ENCODE data around the gene FGR. TPM values are rescaled to one million over a fixed set of nuclear protein-coding genes. Genes with fewer than 3 reads are reported as not detected.

The FGR gene
- total RNA-seq, 2 experiments from 2014 or later, result 0.51 to 0.56 TPM

- peak overlapping the region; percentile 59 for H3K27ac Mint-ChIP-seq
- DNase-seq, result peak; percentile 91
- intact Hi-C loops (cut with micrococcal nuclease), result loop anchor here (10.0 kb wide), 2 partner anchors 144 to 274 kb away; partner anchors contain the start of gene GPR3
- H3K27me3 Mint-ChIP-seq, result no peaks in the 10 kb centered on the region
- CTCF ChIA-PET, result interaction anchor here (0.5 to 12.9 kb wide), 72 partner anchors 9 to 541 kb away, joined by 3 to 533 read pairs (median 4); partner anchors contain the start of genes AHDC1, FAM76A, SLC9A1 and STX12
- peak; percentile 95 for TF ChIP-seq CTCF (IDR thresholded peaks at IDR 0.05)
- peaks cover 5% of the 10 kb centered on the region for H3K36me3 Mint-ChIP-seq (ENCODE audit: low read depth)
- peaks cover 37% of the 10 kb centered on the region for H3K4me1 Mint-ChIP-seq (ENCODE audit: low read depth)
- POLR2A ChIA-PET, result interaction anchor here (0.6 to 2.7 kb wide), 7 partner anchors 16 to 413 kb away, joined by 3 to 7 read pairs (median 3); partner anchors contain the start of gene FAM76A
- peak; percentile 55 for ATAC-seq
- no peaks in the 10 kb centered on the region for H3K9me3 Mint-ChIP-seq
- peak overlapping the region; percentile 81 for H3K4me3 Mint-ChIP-seq
Observed at GRCh38 chr1:27668808-27669723, 34.1 kb upstream of the FGR start.

- no peaks in the 10 kb centered on the region for H3K9me3 Mint-ChIP-seq
Observed at GRCh38 chr1:27668121-27668807, 33.3 kb upstream of the FGR start.

GRCh38 chr1:27666791-27667254 is 31.8 kb upstream of the FGR start:
- intact Hi-C loops (cut with micrococcal nuclease), result loop anchor here (10.0 kb wide), 2 partner anchors 142 to 272 kb away; partner anchors contain the start of gene GPR3
- no peaks in the 10 kb centered on the region for H3K9me3 Mint-ChIP-seq
- peaks cover 43% of the 10 kb centered on the region for H3K4me1 Mint-ChIP-seq (ENCODE audit: low read depth)
- H3K27ac Mint-ChIP-seq, result no peak overlapping the region
- TF ChIP-seq CTCF (IDR thresholded peaks at IDR 0.05), result no peak
- ChIA-PET POLR2A (interaction anchor here (6.9 kb wide), 1 partner anchor 54 kb away, joined by 98 read pairs; no protein-coding TSS in a partner anchor), CTCF (interaction anchor here (1.6 to 12.9 kb wide), 2 partner anchors 56 to 110 kb away, joined by 4 to 533 read pairs; partner anchors contain the start of gene AHDC1)
- no peak overlapping the region for H3K4me3 Mint-ChIP-seq
- no peak for DNase-seq
- no peak for ATAC-seq
- no peaks in the 10 kb centered on the region for H3K27me3 Mint-ChIP-seq
- peaks cover 5% of the 10 kb centered on the region for H3K36me3 Mint-ChIP-seq (ENCODE audit: low read depth)

More at GRCh38 chr1:27668121-27668807, 33.3 kb upstream of the FGR start:
- ChIA-PET CTCF (interaction anchor here (1.6 to 12.9 kb wide), 2 partner anchors 57 to 112 kb away, joined by 4 to 533 read pairs; partner anchors contain the start of gene AHDC1), POLR2A (interaction anchor here (0.7 kb wide), 1 partner anchor 304 kb away, joined by 3 read pairs; no protein-coding TSS in a partner anchor)
- no peak for TF ChIP-seq CTCF (IDR thresholded peaks at IDR 0.05)
- Mint-ChIP-seq H3K27me3 (no peaks in the 10 kb centered on the region), H3K4me1 (ENCODE audit: low read depth) (peaks cover 38% of the 10 kb centered on the region), H3K27ac (no peak overlapping the region), H3K4me3 (no peak overlapping the region), H3K36me3 (ENCODE audit: low read depth) (peaks cover 5% of the 10 kb centered on the region)
- ATAC-seq (no peak), DNase-seq (no peak)
- intact Hi-C loops (cut with micrococcal nuclease), result loop anchor here (10.0 kb wide), 2 partner anchors 143 to 273 kb away; partner anchors contain the start of gene GPR3

GRCh38 chr1:27666294-27666693 is 31.3 kb upstream of the FGR start:
- Mint-ChIP-seq H3K27me3 (no peaks in the 10 kb centered on the region), H3K4me1 (ENCODE audit: low read depth) (peaks cover 45% of the 10 kb centered on the region), H3K36me3 (ENCODE audit: low read depth) (peaks cover 5% of the 10 kb centered on the region), H3K9me3 (no peaks in the 10 kb centered on the region), H3K27ac (no peak overlapping the region), H3K4me3 (no peak overlapping the region)
- ATAC-seq, result no peak
- TF ChIP-seq CTCF (IDR thresholded peaks at IDR 0.05), result no peak
- DNase-seq, result no peak
- POLR2A ChIA-PET, result interaction anchor here (0.6 to 6.9 kb wide), 2 partner anchors 42 to 53 kb away, joined by 3 to 98 read pairs; no protein-coding TSS in a partner anchor
- intact Hi-C loops (cut with micrococcal nuclease), result loop anchor here (10.0 kb wide), 2 partner anchors 141 to 271 kb away; partner anchors contain the start of gene GPR3
- CTCF ChIA-PET, result interaction anchor here (1.0 to 12.9 kb wide), 3 partner anchors 55 to 110 kb away, joined by 3 to 533 read pairs (median 4); partner anchors contain the start of gene AHDC1
